Stimulated activated naive CD8-positive, alpha-beta T cell treated with anti-CD3 and anti-CD28 coated beads, Interleukin-15, amount 100 ng/mL, for 72 hours (primary cell): Measurements from ENCODE around the gene CHST5.
A peak's percentile ranks its signal among the peaks of the same experiment; 100 is the strongest.
"Not testable (repeated sequence)": the region's sequence is repeated elsewhere in the genome, so short reads cannot be mapped to it uniquely, and the experiment has no call there.

ENCODE experiments used
- ATAC-seq: fragments of 150-1000 bp; cut with Tn5 transposase; 2 replicates; pipeline ENCODE4 v1.10.0; 2021; ENCODE audit warnings: mild to moderate bottlenecking, moderate library complexity
- DNase-seq, 2 donors: peaks; one replicate each; pipeline ENCODE4 v3.0.0; 2021 to 2022
- H3K27ac Mint-ChIP-seq, 2 donors: one replicate each; pipeline ENCODE4 v1.8.0; 2022; ENCODE audit warnings: mild to moderate bottlenecking in 2 of 2, mixed read lengths in 2 of 2, moderate library complexity in 2 of 2
- H3K27me3 Mint-ChIP-seq: one replicate; pipeline ENCODE4 v1.8.0; 2022; ENCODE audit warnings: mixed read lengths
- H3K4me1 Mint-ChIP-seq: one replicate; pipeline ENCODE4 v1.8.0; 2022; ENCODE audit warnings: mild to moderate bottlenecking, mixed read lengths
- H3K4me3 Mint-ChIP-seq, 2 donors: one replicate each; pipeline ENCODE4 v1.8.0; 2022; ENCODE audit warnings: mild to moderate bottlenecking in 2 of 2, mixed read lengths in 2 of 2, moderate library complexity in 1 of 2
- H3K9me3 Mint-ChIP-seq, 2 donors: one replicate each; pipeline ENCODE4 v1.8.0; 2022; ENCODE audit warnings: mixed read lengths in 2 of 2

Gene CHST5

GRCh38 chr16:75558846-75559401, 23.0 kb upstream of the CHST5 start:
- H3K4me1 Mint-ChIP-seq = peaks cover 9% of the 10 kb centered on the region
- H3K9me3 Mint-ChIP-seq = no peaks in the 10 kb centered on the region
- ATAC-seq (no peak), DNase-seq (no peak)
- H3K4me3 Mint-ChIP-seq = no peak overlapping the region
- H3K27me3 Mint-ChIP-seq = peaks cover 11% of the 10 kb centered on the region
- no peak overlapping the region for H3K27ac Mint-ChIP-seq

GRCh38 chr16:75556431-75556950, 20.6 kb upstream of the CHST5 start:
- Mint-ChIP-seq H3K27me3 (peaks cover 20% of the 10 kb centered on the region), H3K9me3 (no peaks in the 10 kb centered on the region), H3K27ac (peak overlapping the region; percentile 84 to 96), H3K4me3 (peak overlapping the region; percentile 99), H3K4me1 (peaks cover 9% of the 10 kb centered on the region)
- no peak for DNase-seq
- ATAC-seq = no peak

- Mint-ChIP-seq H3K27me3 (peaks cover 20% of the 10 kb centered on the region), H3K4me3 (peak within 1 kb of the TSS; percentile 99), H3K9me3 (no peaks in the 10 kb centered on the region), H3K4me1 (peaks cover 9% of the 10 kb centered on the region), H3K27ac (peak within 1 kb of the TSS; percentile 90 to 96)
- DNase-seq (peak; percentile 92 to 95), ATAC-seq (peak; percentile 97)
Measured at GRCh38 chr16:75555707-75556430, 20.0 kb upstream of the CHST5 start, which contains the start of gene TMEM231. TSS of gene TMEM231 (minus strand) at chr16:75556252. CDS start at chr16:75556209, 43 bp downstream.

- Mint-ChIP-seq H3K4me3 (peak overlapping the region; percentile 99), H3K4me1 (peaks cover 13% of the 10 kb centered on the region), H3K27me3 (peaks cover 20% of the 10 kb centered on the region), H3K9me3 (no peaks in the 10 kb centered on the region), H3K27ac (peak overlapping the region; percentile 90 to 95)
- DNase-seq (peak in 1 of 2 donors; percentile 20), ATAC-seq (peak; percentile 13)
Measured at GRCh38 chr16:75555213-75555706, 19.4 kb upstream of the CHST5 start.

GRCh38 chr16:75552951-75553350, 17.0 kb upstream of the CHST5 start:
- ATAC-seq = no peak
- peaks cover 20% of the 10 kb centered on the region for H3K4me1 Mint-ChIP-seq
- H3K27ac Mint-ChIP-seq = no peak overlapping the region
- H3K9me3 Mint-ChIP-seq = no peaks in the 10 kb centered on the region
- H3K4me3 Mint-ChIP-seq = no peak overlapping the region
- DNase-seq = no peak
- H3K27me3 Mint-ChIP-seq = peaks cover 20% of the 10 kb centered on the region

GRCh38 chr16:75550211-75550662, 14.3 kb upstream of the CHST5 start:
- Mint-ChIP-seq H3K27ac (peak overlapping the region in 1 of 2 donors; percentile 84), H3K9me3 (no peaks in the 10 kb centered on the region), H3K4me3 (no peak overlapping the region), H3K4me1 (peaks cover 13% of the 10 kb centered on the region), H3K27me3 (peaks cover 20% of the 10 kb centered on the region)
- ATAC-seq = peak; percentile 72
- DNase-seq = peak; percentile 9 to 38

- H3K4me3 Mint-ChIP-seq, DNase-seq, H3K9me3 Mint-ChIP-seq, ATAC-seq, H3K27ac Mint-ChIP-seq: not testable (repeated sequence)
- peaks cover 12% of the 10 kb centered on the region for H3K27me3 Mint-ChIP-seq
- peaks cover 11% of the 10 kb centered on the region for H3K4me1 Mint-ChIP-seq
Measured at GRCh38 chr16:75548456-75548855, 12.5 kb upstream of the CHST5 start.

- Mint-ChIP-seq H3K27ac (no peak overlapping the region), H3K27me3 (no peaks in the 10 kb centered on the region), H3K4me1 (peaks cover 11% of the 10 kb centered on the region), H3K4me3 (no peak overlapping the region), H3K9me3 (no peaks in the 10 kb centered on the region)
- ATAC-seq (no peak), DNase-seq (no peak)
Measured at GRCh38 chr16:75546293-75546692, 10.4 kb upstream of the CHST5 start.

GRCh38 chr16:75545879-75546278, 10.0 kb upstream of the CHST5 start:
- H3K4me1 Mint-ChIP-seq = peaks cover 11% of the 10 kb centered on the region
- H3K4me3 Mint-ChIP-seq, H3K27me3 Mint-ChIP-seq, H3K9me3 Mint-ChIP-seq, ATAC-seq, DNase-seq, H3K27ac Mint-ChIP-seq: not testable (repeated sequence)

- not testable (repeated sequence) for H3K4me1 Mint-ChIP-seq, H3K27me3 Mint-ChIP-seq, ATAC-seq, H3K27ac Mint-ChIP-seq, H3K9me3 Mint-ChIP-seq, H3K4me3 Mint-ChIP-seq, DNase-seq
Measured at GRCh38 chr16:75542462-75542861, 6.6 kb upstream of the CHST5 start.

- ATAC-seq = no peak
- H3K27ac Mint-ChIP-seq = no peak overlapping the region
Measured at GRCh38 chr16:75541236-75541635, 5.3 kb upstream of the CHST5 start.

GRCh38 chr16:75538882-75539565, 3.1 kb upstream of the CHST5 start:
- DNase-seq, H3K27ac Mint-ChIP-seq, H3K4me3 Mint-ChIP-seq, H3K27me3 Mint-ChIP-seq, ATAC-seq, H3K9me3 Mint-ChIP-seq, H3K4me1 Mint-ChIP-seq: not testable (repeated sequence)

More at GRCh38 chr16:75541236-75541635, 5.3 kb upstream of the CHST5 start:
- Mint-ChIP-seq H3K27me3 (no peaks in the 10 kb centered on the region), H3K4me3 (no peak overlapping the region), H3K4me1 (no peaks in the 10 kb centered on the region), H3K9me3 (no peaks in the 10 kb centered on the region)
- no peak for DNase-seq

- H3K27ac Mint-ChIP-seq = no peak overlapping the region
- no peak for ATAC-seq
- no peaks in the 10 kb centered on the region for H3K4me1 Mint-ChIP-seq
- no peaks in the 10 kb centered on the region for H3K9me3 Mint-ChIP-seq
- peaks cover 8% of the 10 kb centered on the region for H3K27me3 Mint-ChIP-seq
- no peak overlapping the region for H3K4me3 Mint-ChIP-seq
- no peak for DNase-seq
Measured at GRCh38 chr16:75537776-75538175, 1.9 kb upstream of the CHST5 start.

- Mint-ChIP-seq H3K4me1 (no peaks in the 10 kb centered on the region), H3K27ac (no peak overlapping the region), H3K9me3 (no peaks in the 10 kb centered on the region), H3K4me3 (no peak overlapping the region), H3K27me3 (peaks cover 15% of the 10 kb centered on the region)
- DNase-seq = no peak
- peak; percentile 37 for ATAC-seq
Measured at GRCh38 chr16:75535211-75535843, 581 bp downstream of the CHST5 start.

- DNase-seq (no peak), ATAC-seq (no peak)
- no peak overlapping the region for H3K4me3 Mint-ChIP-seq
- peaks cover 15% of the 10 kb centered on the region for H3K27me3 Mint-ChIP-seq
- no peaks in the 10 kb centered on the region for H3K4me1 Mint-ChIP-seq
- H3K27ac Mint-ChIP-seq = no peak overlapping the region
- no peaks in the 10 kb centered on the region for H3K9me3 Mint-ChIP-seq
Measured at GRCh38 chr16:75534560-75535205, 1.2 kb downstream of the CHST5 start.
